Lung (tissue), 16 donors: ENCODE results near the gene GSTM5. TPM values are rescaled to one million over a fixed set of nuclear protein-coding genes. Genes with fewer than 3 reads are reported as not detected.
"Not testable (repeated sequence)": the region's sequence is repeated elsewhere in the genome, so short reads cannot be mapped to it uniquely, and the experiment has no call there.

Experiments
- ATAC-seq: fragments of 200-7000 bp; cut with Tn5 transposase; one replicate; pipeline ENCODE4 v1.9.1; 2020; ENCODE audit warnings: moderate number of reproducible peaks; ENCODE audit not compliant: insufficient read depth, low FRiP score
- DNase-seq, 3 donors: peaks; one replicate each; pipeline ENCODE4 v3.0.0-alpha.2; 2013 to 2017
- H3K27ac ChIP-seq, 2 donors: one replicate each; pipeline ENCODE4 v1.5.1; 2013; ENCODE audit warnings: mild to moderate bottlenecking in 2 of 2, moderate library complexity in 2 of 2, control low read depth in 1 of 2, inconsistent platforms in 1 of 2, low read depth in 1 of 2, low read length in 1 of 2
- H3K27me3 ChIP-seq, 3 donors: one replicate each; pipeline ENCODE4 v1.5.1; 2013; ENCODE audit warnings: low read length in 2 of 3; ENCODE audit not compliant: control insufficient read depth in 3 of 3, insufficient read depth in 3 of 3
- H3K36me3 ChIP-seq, 4 donors: one replicate each; pipeline ENCODE4 v1.5.1; 2013; ENCODE audit warnings: low read length in 4 of 4, mild to moderate bottlenecking in 1 of 4, moderate library complexity in 1 of 4; ENCODE audit not compliant: control insufficient read depth in 4 of 4, insufficient read depth in 4 of 4
- H3K4me1 ChIP-seq, 5 donors: one replicate each; pipeline ENCODE4 v1.5.1; 2013; ENCODE audit warnings: low read length in 5 of 5, mild to moderate bottlenecking in 2 of 5, moderate library complexity in 1 of 5; ENCODE audit not compliant: control insufficient read depth in 5 of 5, insufficient read depth in 5 of 5
- H3K4me3 ChIP-seq: one replicate; pipeline ENCODE4 v1.5.1; 2013; ENCODE audit warnings: mild to moderate bottlenecking, control low read depth, moderate library complexity
- H3K9ac ChIP-seq, 2 donors: one replicate each; pipeline ENCODE4 v1.5.1; 2013; ENCODE audit warnings: low read length in 2 of 2, control low read depth in 1 of 2; ENCODE audit not compliant: insufficient read depth in 1 of 2
- H3K9me3 ChIP-seq, 4 donors: one replicate each; pipeline ENCODE4 v1.5.1; 2013; ENCODE audit warnings: low read length in 3 of 4, mild to moderate bottlenecking in 1 of 4, moderate library complexity in 1 of 4; ENCODE audit not compliant: control insufficient read depth in 4 of 4, insufficient read depth in 3 of 4
- CTCF ChIP-seq: IDR thresholded peaks from 2 replicates; pipeline ENCODE4 v1.5.1; 2012; ENCODE audit warnings: mild to moderate bottlenecking; ENCODE audit errors: control extremely low read depth, extremely low read depth
- WGBS, 2 donors: extraction: QIAGEN DNeasy Blood & Tissue Kit; methylation state at CpG; one replicate each; pipeline ENCODE4 v1.1.7; 2013; 5-methylcytosine and 5-hydroxymethylcytosine counted together
- long read RNA-seq, 5 donors: transcript quantifications; one replicate each; lab custom pipeline, GENCODE V29; 2026
- polyA plus RNA-seq, 2 donors: library from polyadenylated mRNA; stranded (reverse); fragments of 200-250 nt; gene quantifications; one replicate each; pipeline ENCODE4 v1.2.1, GENCODE V29; 2013
- total RNA-seq, 2 donors: library from RNA; depleted of rRNA in 1 of 2; stranded (reverse); fragments of >200 nt in 1 of 2; gene quantifications; one replicate each; pipeline ENCODE4 v1.2.1, GENCODE V29; 2014 to 2021
- donor health status: control.
- donor health status: control.
- donor health status: Bipolar disorder and iron deficiency.
- donor health status: healthy.
- donor health status: DM: yes; HTN: yes; CAD: no.

The GSTM5 gene
- total RNA-seq (10 to 100 TPM in 1 of 2 donors, 1 to 10 TPM in 1; 6.2 to 23.7 TPM), polyA plus RNA-seq (1 to 10 TPM; 2.9 to 7.9 TPM)
- long read RNA-seq, donor 1, transcript GSTM5-201 (8 exons, 1,555 nt) = major isoform, 10 of 17 reads
- long read RNA-seq, donor 1, partial matches to known transcripts = 0 of 17 reads
- long read RNA-seq, donor 1, other reads (novel, unspliced or antisense) = 7 of 17 reads
- long read RNA-seq, donor 2, partial matches to known transcripts = 12 of 15 reads
- long read RNA-seq, donor 2, other reads (novel, unspliced or antisense) = 0 of 15 reads
- long read RNA-seq, donor 3, partial matches to known transcripts = 0 of 4 reads
- long read RNA-seq, donor 3, other reads (novel, unspliced or antisense) = 0 of 4 reads
- long read RNA-seq, donor 4, transcript GSTM5-201 (8 exons, 1,555 nt) = major isoform, 6 of 28 reads
- long read RNA-seq, donor 4, partial matches to known transcripts = 22 of 28 reads
- long read RNA-seq, donor 4, other reads (novel, unspliced or antisense) = 0 of 28 reads
- long read RNA-seq, donor 5, transcript GSTM5-201 (8 exons, 1,555 nt) = major isoform, 6 of 15 reads
- long read RNA-seq, donor 5, partial matches to known transcripts = 9 of 15 reads
- long read RNA-seq, donor 5, other reads (novel, unspliced or antisense) = 0 of 15 reads

GRCh38 chr1:109711593-109712320 lies at the start of gene GSTM5:
TSS of gene GSTM5 (plus strand) at chr1:109712251. CDS start at chr1:109712313, 62 bp downstream.
- DNase-seq = peak; percentile 69 to 75 (median 71)
- not testable (repeated sequence) for H3K27ac ChIP-seq, H3K4me1 ChIP-seq, H3K9ac ChIP-seq, H3K36me3 ChIP-seq, H3K27me3 ChIP-seq, H3K9me3 ChIP-seq, H3K4me3 ChIP-seq
- WGBS, 2 donors = 17 to 29% methylated on average over 33 of the region's 33 CpGs
- peak; percentile 34 for ATAC-seq

- Histone ChIP-seq H3K27ac (no peak overlapping the region), H3K4me3 (no peak overlapping the region), H3K36me3 (peaks cover 0 to 4% (median 1%) of the 10 kb centered on the region in 4 donors), H3K4me1 (peaks cover 0 to 7% (median 2%) of the 10 kb centered on the region in 5 donors), H3K27me3 (no peaks in the 10 kb centered on the region), H3K9me3 (no peaks in the 10 kb centered on the region), H3K9ac (no peak overlapping the region)
- DNase-seq (no peak), ATAC-seq (no peak)
- TF ChIP-seq CTCF = no peak
- 95 to 97% methylated on average over 1 of the region's 1 CpG for WGBS, 2 donors
These were observed 47.4 kb upstream of the GSTM5 start for GRCh38 chr1:109664671-109665070.

GRCh38 chr1:109667452-109668122 lies 44.5 kb upstream of the GSTM5 start, which contains the start of gene GSTM2:
TSS of gene GSTM2 (plus strand) at chr1:109668057. CDS start at chr1:109668116, 59 bp downstream.
- peak; percentile 97 for ATAC-seq
- no peaks in the 10 kb centered on the region for H3K27me3 ChIP-seq
- no peak for TF ChIP-seq CTCF
- peak within 1 kb of the TSS; percentile 47 for H3K4me3 ChIP-seq
- peaks cover 0 to 4% (median 0%) of the 10 kb centered on the region in 5 donors for H3K4me1 ChIP-seq
- H3K9ac ChIP-seq = peak within 1 kb of the TSS; percentile 60 to 88
- peaks cover 0 to 1% (median 0%) of the 10 kb centered on the region in 4 donors for H3K36me3 ChIP-seq
- no peaks in the 10 kb centered on the region for H3K9me3 ChIP-seq
- 13% methylated on average over 22 of the region's 22 CpGs for WGBS, 2 donors
- no peak within 1 kb of the TSS for H3K27ac ChIP-seq
- DNase-seq = peak; percentile 95 to 97 (median 95)
